Prostate gland (tissue), 2 donors: Measurements from ENCODE around the gene NFASC.

Experiments used
- CTCF ChIP-seq, 4 experiments: fragments of 200-600 bp in 2 of 4; fragments of 450-650 bp in 2 of 4; sonication (generic) in 2 of 4; IDR thresholded peaks; 1 replicate in 3 of 4; 2 replicates in 1 of 4; pipeline ENCODE4 v1.5.1; 2016 to 2019; ENCODE audit warnings: antibody characterized with exemption in 4 of 4, mild to moderate bottlenecking in 2 of 4, moderate library complexity in 2 of 4
- POLR2A ChIP-seq: fragments of 450-650 bp; IDR thresholded peaks from one replicate; pipeline ENCODE4 v1.6.1; 2016; ENCODE audit warnings: antibody characterized with exemption, mild to moderate bottlenecking

GRCh38 chr1:204937901-204938300 lies 67.2 kb downstream of the NFASC start:
- TF ChIP-seq CTCF (IDR thresholded peaks at IDR 0.05) (no peak), POLR2A (no peak)
